Nephron (organoid): ENCODE data around the gene NAT14.
A peak's percentile ranks its signal among the peaks of the same experiment; 100 is the strongest.

ENCODE experiments used
- H3K27ac Mint-ChIP-seq, 3 experiments: 2 replicates each; pipeline ENCODE4 v1.8.0; 2020; ENCODE audit warnings: mixed read lengths in 3 of 3, mild to moderate bottlenecking in 2 of 3, moderate library complexity in 1 of 3
- H3K27me3 Mint-ChIP-seq: 2 replicates; pipeline ENCODE4 v1.8.0; 2021; ENCODE audit warnings: low read depth, mild to moderate bottlenecking, moderate library complexity, mixed read lengths
- H3K36me3 Mint-ChIP-seq: 2 replicates; pipeline ENCODE4 v1.8.0; 2020; ENCODE audit warnings: low read depth, mixed read lengths
- H3K4me1 Mint-ChIP-seq: 2 replicates; pipeline ENCODE4 v1.8.0; 2020; ENCODE audit warnings: mixed read lengths
- H3K4me3 Mint-ChIP-seq, 3 experiments: 2 replicates each; pipeline ENCODE4 v1.8.0; 2020; ENCODE audit warnings: mild to moderate bottlenecking in 3 of 3, mixed read lengths in 3 of 3, moderate library complexity in 2 of 3
- H3K9me3 Mint-ChIP-seq: 2 replicates; pipeline ENCODE4 v1.8.0; 2020; ENCODE audit warnings: mixed read lengths
- CTCF ChIP-seq, 3 experiments: fragments of 200-600 bp; sonication (generic); IDR thresholded peaks; one replicate each; pipeline ENCODE4 v1.5.0; 2021; ENCODE audit warnings: antibody characterized with exemption in 3 of 3; ENCODE audit not compliant: unreplicated experiment in 3 of 3

NAT14 gene

DNA sequence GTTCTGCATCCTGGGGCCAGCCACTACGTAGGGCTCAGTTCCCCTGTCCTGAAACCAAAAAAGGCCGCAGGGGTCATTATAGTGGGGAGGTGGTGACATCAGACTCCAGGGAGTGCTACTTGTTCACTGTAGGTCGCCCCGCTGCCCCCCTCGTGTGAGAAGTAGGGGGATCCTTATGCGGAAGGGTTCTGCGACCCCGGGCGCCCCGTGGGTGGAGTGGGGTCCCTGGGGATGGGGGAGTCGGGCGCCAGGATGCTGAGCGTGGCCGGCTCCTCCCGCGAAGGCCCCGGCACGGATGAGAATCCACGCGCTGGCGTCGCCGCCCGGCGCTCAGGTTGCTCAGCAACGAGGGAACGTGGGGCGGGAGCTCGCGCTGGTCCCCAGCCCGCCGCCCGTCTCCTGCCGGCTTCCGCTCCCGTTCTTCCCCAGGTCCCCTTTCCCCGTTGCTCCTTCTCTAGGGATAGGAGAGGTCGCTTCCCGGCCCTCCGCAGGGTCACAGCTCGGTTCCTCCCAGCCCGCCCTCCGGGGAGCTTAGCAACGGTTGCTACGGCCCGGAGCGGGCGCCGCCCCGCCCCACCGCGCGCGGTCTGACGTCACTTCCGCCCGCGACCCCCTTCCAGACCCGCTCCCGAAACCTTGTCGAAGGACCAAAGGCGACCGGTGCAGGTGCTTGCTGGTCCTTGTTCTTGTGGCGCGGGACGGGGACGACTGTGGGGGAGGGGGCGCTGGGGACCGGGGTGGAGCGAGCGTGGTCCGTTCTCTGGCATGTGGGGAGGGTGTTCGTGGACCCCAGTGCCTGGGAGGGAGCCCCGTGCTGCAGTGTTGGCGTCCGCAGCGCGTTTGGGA, at the start of gene NAT14:
NAT14 (plus strand) TSS at position 596 of the 846 bp plus-strand sequence. CDS start 521 bp downstream, outside the sequence.
- H3K27ac Mint-ChIP-seq: peak within 1 kb of the TSS; percentile 83 to 95 (median 87)
- H3K36me3 Mint-ChIP-seq: peaks cover 2% of the 10 kb centered on the region
- peak within 1 kb of the TSS; percentile 85 to 95 (median 92) for H3K4me3 Mint-ChIP-seq
- no peaks in the 10 kb centered on the region for H3K27me3 Mint-ChIP-seq
- no peaks in the 10 kb centered on the region for H3K9me3 Mint-ChIP-seq
- no peak for TF ChIP-seq CTCF (IDR thresholded peaks at IDR 0.05; ENCODE audit: unreplicated experiment in 3 of 3)
- peaks cover 24% of the 10 kb centered on the region for H3K4me1 Mint-ChIP-seq

DNA sequence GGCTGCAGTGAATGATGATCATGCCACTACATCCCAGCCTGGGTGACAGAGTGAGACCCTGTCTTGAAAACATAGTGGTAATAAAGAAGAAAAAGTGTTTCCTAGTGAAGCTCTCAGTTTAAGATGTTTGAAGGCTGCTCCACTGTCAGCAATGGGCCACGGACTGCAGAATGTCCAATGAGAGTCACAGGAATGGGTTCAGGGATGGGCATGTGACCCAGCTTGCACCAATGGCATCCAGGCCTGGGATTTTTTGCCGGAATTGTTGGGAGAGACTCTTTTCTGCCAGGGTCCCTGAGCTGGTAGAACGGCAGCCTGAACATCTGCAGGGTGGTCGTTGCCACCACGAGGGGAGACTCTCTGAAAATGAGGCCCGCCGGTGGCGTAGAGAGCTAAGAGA, 48.1 kb upstream of the NAT14 start:
- Mint-ChIP-seq H3K9me3 (peaks cover 9% of the 10 kb centered on the region), H3K4me3 (no peak overlapping the region), H3K27me3 (peaks cover 37% of the 10 kb centered on the region), H3K27ac (no peak overlapping the region), H3K4me1 (peaks cover 15% of the 10 kb centered on the region), H3K36me3 (no peaks in the 10 kb centered on the region)
- TF ChIP-seq CTCF (IDR thresholded peaks at IDR 0.05; ENCODE audit: unreplicated experiment in 3 of 3): no peak

- H3K27me3 Mint-ChIP-seq: peaks cover 37% of the 10 kb centered on the region
- H3K27ac Mint-ChIP-seq: no peak overlapping the region
- H3K4me1 Mint-ChIP-seq: peaks cover 15% of the 10 kb centered on the region
- peaks cover 9% of the 10 kb centered on the region for H3K9me3 Mint-ChIP-seq
- TF ChIP-seq CTCF (IDR thresholded peaks at IDR 0.05; ENCODE audit: unreplicated experiment in 3 of 3): no peak
- H3K36me3 Mint-ChIP-seq: no peaks in the 10 kb centered on the region
- peak overlapping the region in 1 of 3 experiments; percentile 3 for H3K4me3 Mint-ChIP-seq
These were observed 47.6 kb upstream of the NAT14 start for GRCh38 chr19:55437410-55437809.

DNA sequence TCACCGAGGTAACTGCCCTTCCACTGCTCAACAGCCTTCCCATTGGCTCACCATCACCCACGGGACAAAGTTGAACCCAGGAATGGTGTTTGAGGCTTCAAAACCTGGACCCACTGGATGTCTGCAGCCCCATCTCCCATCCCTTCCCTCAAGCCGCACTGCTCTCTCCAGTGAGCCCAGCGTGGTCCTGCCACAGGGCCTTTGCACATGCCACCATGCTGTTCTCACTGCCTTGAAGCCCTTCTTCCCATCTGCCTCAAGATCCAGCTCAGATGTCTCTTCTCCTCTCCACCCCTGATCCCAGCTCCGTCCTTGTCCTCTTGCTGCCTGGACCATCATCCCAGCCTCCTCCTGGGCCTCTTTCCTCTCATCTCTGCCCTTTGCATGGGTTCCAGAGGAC, 45.9 kb upstream of the NAT14 start:
- Mint-ChIP-seq H3K27ac (no peak overlapping the region), H3K4me1 (peaks cover 22% of the 10 kb centered on the region), H3K36me3 (no peaks in the 10 kb centered on the region), H3K4me3 (no peak overlapping the region), H3K9me3 (peaks cover 9% of the 10 kb centered on the region), H3K27me3 (peaks cover 37% of the 10 kb centered on the region)
- TF ChIP-seq CTCF (IDR thresholded peaks at IDR 0.05; ENCODE audit: unreplicated experiment in 3 of 3): no peak

- H3K4me3 Mint-ChIP-seq: peak overlapping the region in 1 of 3 experiments; percentile 47
- H3K27me3 Mint-ChIP-seq: peaks cover 37% of the 10 kb centered on the region
- peaks cover 22% of the 10 kb centered on the region for H3K4me1 Mint-ChIP-seq
- H3K36me3 Mint-ChIP-seq: no peaks in the 10 kb centered on the region
- H3K9me3 Mint-ChIP-seq: peaks cover 9% of the 10 kb centered on the region
- no peak for TF ChIP-seq CTCF (IDR thresholded peaks at IDR 0.05; ENCODE audit: unreplicated experiment in 3 of 3)
- H3K27ac Mint-ChIP-seq: no peak overlapping the region
These were observed 44.4 kb upstream of the NAT14 start for GRCh38 chr19:55440411-55441105.
